ENCODE data around the gene TMUB1. TPM values are rescaled to one million over a fixed set of nuclear protein-coding genes. Genes with fewer than 3 reads are reported as not detected.

The TMUB1 gene
- total and polyA plus RNA-seq, 2 donors (not counting 1 experiment from before 2014, with no cell fraction given) = 49.2 to 102 TPM

DNA sequence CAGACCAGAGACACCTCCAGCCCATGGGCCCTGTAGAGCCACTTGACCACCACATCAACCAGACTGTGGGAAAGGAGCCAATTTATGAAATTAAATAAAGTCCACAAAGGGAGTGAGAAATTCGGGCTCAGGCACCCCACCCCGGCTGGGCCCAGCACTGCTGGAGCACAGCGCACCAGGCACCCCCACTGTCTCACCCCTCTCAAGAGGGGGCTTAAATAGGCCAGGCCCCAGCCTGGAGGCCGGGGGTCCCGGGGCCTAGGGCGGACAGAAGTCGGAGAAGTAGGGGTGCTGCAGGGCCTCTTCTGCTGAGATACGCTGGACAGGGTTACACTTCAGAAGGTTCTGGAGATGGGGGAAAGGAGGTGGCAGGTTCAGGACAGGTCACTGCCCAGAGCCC, 29.5 kb downstream of the TMUB1 start:
- ChIA-PET POLR2A (no interaction called here), CTCF (no interaction called here)
- DNase-seq = no peak
- H3K36me3 ChIP-seq (replicated peaks in 1 of 2; ENCODE audit: control extremely low read depth in 1 of 2, control insufficient read depth in 1 of 2, extremely low read depth in 1 of 2, insufficient read depth in 2 of 2, low read length in 1 of 2) = no peaks in the 10 kb centered on the region
- no peak overlapping the region for H3K4me3 Mint-ChIP-seq
- H4K20me1 ChIP-seq (ENCODE audit: control insufficient read depth, insufficient read depth, low read length, poor library complexity, severe bottlenecking) = no peaks in the 10 kb centered on the region
- no peak overlapping the region for H3K9ac ChIP-seq (ENCODE audit: low read length)
- intact Hi-C loops (cut with micrococcal nuclease) = no loop called here
- TF ChIP-seq, protein P1, sequence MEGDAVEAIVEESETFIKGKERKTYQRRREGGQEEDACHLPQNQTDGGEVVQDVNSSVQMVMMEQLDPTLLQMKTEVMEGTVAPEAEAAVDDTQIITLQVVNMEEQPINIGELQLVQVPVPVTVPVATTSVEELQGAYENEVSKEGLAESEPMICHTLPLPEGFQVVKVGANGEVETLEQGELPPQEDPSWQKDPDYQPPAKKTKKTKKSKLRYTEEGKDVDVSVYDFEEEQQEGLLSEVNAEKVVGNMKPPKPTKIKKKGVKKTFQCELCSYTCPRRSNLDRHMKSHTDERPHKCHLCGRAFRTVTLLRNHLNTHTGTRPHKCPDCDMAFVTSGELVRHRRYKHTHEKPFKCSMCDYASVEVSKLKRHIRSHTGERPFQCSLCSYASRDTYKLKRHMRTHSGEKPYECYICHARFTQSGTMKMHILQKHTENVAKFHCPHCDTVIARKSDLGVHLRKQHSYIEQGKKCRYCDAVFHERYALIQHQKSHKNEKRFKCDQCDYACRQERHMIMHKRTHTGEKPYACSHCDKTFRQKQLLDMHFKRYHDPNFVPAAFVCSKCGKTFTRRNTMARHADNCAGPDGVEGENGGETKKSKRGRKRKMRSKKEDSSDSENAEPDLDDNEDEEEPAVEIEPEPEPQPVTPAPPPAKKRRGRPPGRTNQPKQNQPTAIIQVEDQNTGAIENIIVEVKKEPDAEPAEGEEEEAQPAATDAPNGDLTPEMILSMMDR (IDR thresholded peaks at IDR 0.05) = no peak
- no peak for TF ChIP-seq EZH2 (IDR thresholded peaks at IDR 0.05; ENCODE audit: borderline replicate concordance, insufficient read depth, low read depth, low read length, poor library complexity, severe bottlenecking)
- WGBS (ENCODE audit: insufficient coverage) = 95% methylated on average over 6 of the region's 8 CpGs
- H3K27me3 ChIP-seq (replicated peaks in 1 of 4; ENCODE audit: control extremely low read depth in 1 of 4, control insufficient read depth in 3 of 4, insufficient read depth in 4 of 4, low read length in 3 of 4) = peaks cover 0 to 13% (median 3%) of the 10 kb centered on the region in 4 experiments
- H2AFZ ChIP-seq (ENCODE audit: insufficient read depth, low read depth, low read length, poor library complexity, severe bottlenecking) = no peak overlapping the region
- peaks cover 13 to 18% of the 10 kb centered on the region in 2 donors for H3K4me1 ChIP-seq (ENCODE audit: control insufficient read depth in 2 of 2, insufficient read depth in 2 of 2, low read length in 2 of 2)
- no peak overlapping the region for H3K4me2 ChIP-seq (replicated peaks; ENCODE audit: low read depth, low read length, poor library complexity, severe bottlenecking)
- H3K4me3 ChIP-seq (ENCODE audit: control extremely low read depth in 1 of 5, extremely low read depth in 1 of 5, insufficient read depth in 1 of 5, low read depth in 2 of 5, low read length in 4 of 5) = no peak overlapping the region
- no peak overlapping the region for H3K27ac Mint-ChIP-seq
- H3K27me3 Mint-ChIP-seq = peaks cover 6% of the 10 kb centered on the region
- H3K9me3 ChIP-seq (ENCODE audit: control extremely low read depth in 1 of 3, control insufficient read depth in 2 of 3, insufficient read depth in 1 of 3, low read length in 2 of 3) = no peaks in the 10 kb centered on the region
- no peak for ATAC-seq (ENCODE audit: low read depth)
- H3K9me3 Mint-ChIP-seq (ENCODE audit: insufficient read depth) = no peaks in the 10 kb centered on the region
- peaks cover 6% of the 10 kb centered on the region for H3K79me2 ChIP-seq (ENCODE audit: control insufficient read depth, insufficient read depth, low read length)
- H3K4me1 Mint-ChIP-seq = peaks cover 19% of the 10 kb centered on the region
- no peak overlapping the region for H3K27ac ChIP-seq (ENCODE audit: low read length in 2 of 2)

DNA sequence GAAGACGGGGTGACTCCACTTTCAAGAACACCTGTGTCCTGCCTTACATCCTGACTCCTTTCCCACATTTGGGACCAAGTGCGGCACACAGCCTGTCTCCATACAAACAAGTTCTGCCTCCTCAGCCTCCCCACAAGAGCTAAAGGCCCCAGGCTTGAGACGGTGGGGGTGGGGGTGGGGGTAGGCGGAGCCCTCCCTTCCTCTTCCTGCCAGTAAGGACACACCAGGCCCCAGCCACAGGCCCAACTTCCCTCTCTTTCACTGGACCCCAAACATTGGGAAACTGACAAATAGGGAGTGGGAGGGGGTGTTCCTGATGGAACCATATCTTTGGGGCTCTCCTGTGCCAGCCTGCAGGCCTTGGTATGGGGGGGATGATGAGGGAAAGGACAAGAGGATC, 30.2 kb downstream of the TMUB1 start:
- no peak overlapping the region for H3K27ac Mint-ChIP-seq
- H3K27me3 Mint-ChIP-seq = peaks cover 6% of the 10 kb centered on the region
- ATAC-seq (ENCODE audit: low read depth) = no peak
- peaks cover 10 to 11% of the 10 kb centered on the region in 2 donors for H3K4me1 ChIP-seq (ENCODE audit: control insufficient read depth in 2 of 2, insufficient read depth in 2 of 2, low read length in 2 of 2)
- H3K9me3 ChIP-seq (ENCODE audit: control extremely low read depth in 1 of 3, control insufficient read depth in 2 of 3, insufficient read depth in 1 of 3, low read length in 2 of 3) = no peaks in the 10 kb centered on the region
- CTCF ChIA-PET = interaction anchor here (0.8 to 1.3 kb wide), 2 partner anchors 25 to 32 kb away, joined by 3 read pairs; partner anchors contain the start of gene ABCB8
- peaks cover 6% of the 10 kb centered on the region for H3K79me2 ChIP-seq (ENCODE audit: control insufficient read depth, insufficient read depth, low read length)
- no peak overlapping the region for H2AFZ ChIP-seq (ENCODE audit: insufficient read depth, low read depth, low read length, poor library complexity, severe bottlenecking)
- TF ChIP-seq, protein P1 (IDR thresholded peaks at IDR 0.05) = no peak
- TF ChIP-seq EZH2 (IDR thresholded peaks at IDR 0.05; ENCODE audit: borderline replicate concordance, insufficient read depth, low read depth, low read length, poor library complexity, severe bottlenecking) = no peak
- H3K27ac ChIP-seq (ENCODE audit: low read length in 2 of 2) = no peak overlapping the region
- H3K4me3 Mint-ChIP-seq = no peak overlapping the region
- intact Hi-C loops (cut with micrococcal nuclease) = no loop called here
- H3K4me1 Mint-ChIP-seq = peaks cover 16% of the 10 kb centered on the region
- WGBS (ENCODE audit: insufficient coverage) = 100% methylated on average over 1 of the region's 4 CpGs
- no peak overlapping the region for H3K9ac ChIP-seq (ENCODE audit: low read length)
- H3K27me3 ChIP-seq (replicated peaks in 1 of 4; ENCODE audit: control extremely low read depth in 1 of 4, control insufficient read depth in 3 of 4, insufficient read depth in 4 of 4, low read length in 3 of 4) = peaks cover 0 to 13% (median 3%) of the 10 kb centered on the region in 4 experiments
- no peak for DNase-seq
- no peaks in the 10 kb centered on the region for H3K9me3 Mint-ChIP-seq (ENCODE audit: insufficient read depth)
- POLR2A ChIA-PET = interaction anchor here (0.6 kb wide), 1 partner anchor 22 kb away, joined by 3 read pairs; no protein-coding TSS in a partner anchor
- H4K20me1 ChIP-seq (ENCODE audit: control insufficient read depth, insufficient read depth, low read length, poor library complexity, severe bottlenecking) = no peaks in the 10 kb centered on the region
- no peak overlapping the region for H3K4me3 ChIP-seq (ENCODE audit: control extremely low read depth in 1 of 5, extremely low read depth in 1 of 5, insufficient read depth in 1 of 5, low read depth in 2 of 5, low read length in 4 of 5)
- H3K36me3 ChIP-seq (replicated peaks in 1 of 2; ENCODE audit: control extremely low read depth in 1 of 2, control insufficient read depth in 1 of 2, extremely low read depth in 1 of 2, insufficient read depth in 2 of 2, low read length in 1 of 2) = no peaks in the 10 kb centered on the region
- H3K4me2 ChIP-seq (replicated peaks; ENCODE audit: low read depth, low read length, poor library complexity, severe bottlenecking) = no peak overlapping the region

Data from B cell (primary cell).